BJ (cell line): ENCODE measurements around the gene HIVEP3. TPM values are rescaled to one million over a fixed set of nuclear protein-coding genes. Genes with fewer than 3 reads are reported as not detected.

Source experiments
- CTCF ChIA-PET: fragments of 350-600 bp; formaldehyde crosslinking; extraction: SDS; loops from one replicate; lab custom pipeline; 2021; ENCODE audit warnings: antibody characterized with exemption, inconsistent platforms; lab: Yijun Ruan, JAX
- POLR2A ChIA-PET: fragments of 300-600 bp; sonication (Branson Sonifier 250); formaldehyde crosslinking; extraction: SDS; loops from one replicate; lab custom pipeline; 2021; ENCODE audit warnings: antibody characterized with exemption; lab: Charles Lee
- DNase-seq: peaks from one replicate; pipeline ENCODE4 v3.0.0-alpha.2; 2011; ENCODE audit warnings: low read depth
- H3K27me3 ChIP-seq: 2 replicates; pipeline ENCODE4 v1.6.0; 2011; ENCODE audit warnings: low read length; ENCODE audit not compliant: control insufficient read depth, insufficient read depth
- H3K36me3 ChIP-seq: 2 replicates; pipeline ENCODE4 v1.5.1; 2011; ENCODE audit warnings: low read length; ENCODE audit not compliant: control insufficient read depth, insufficient read depth
- H3K4me3 ChIP-seq: 2 replicates; pipeline ENCODE4 v1.5.1; 2011; ENCODE audit warnings: low read depth, mild to moderate bottlenecking, control low read depth, low read length
- polyA plus RNA-seq: library from polyadenylated mRNA; depleted of rRNA; stranded (reverse); fragments of >200 nt; gene quantifications from 2 replicates; pipeline ENCODE4 v1.2.3, GENCODE V29; 2011
- TF ChIP-seq, protein P1 (sequence below): IDR thresholded peaks from 2 replicates; pipeline ENCODE4 v1.5.1; 2011; ENCODE audit warnings: low read depth, mild to moderate bottlenecking, control low read depth, inconsistent platforms, low read length, moderate library complexity; ENCODE audit not compliant: insufficient read depth

HIVEP3 gene
- polyA plus RNA-seq, 1 experiment, result 4.0 TPM

DNA sequence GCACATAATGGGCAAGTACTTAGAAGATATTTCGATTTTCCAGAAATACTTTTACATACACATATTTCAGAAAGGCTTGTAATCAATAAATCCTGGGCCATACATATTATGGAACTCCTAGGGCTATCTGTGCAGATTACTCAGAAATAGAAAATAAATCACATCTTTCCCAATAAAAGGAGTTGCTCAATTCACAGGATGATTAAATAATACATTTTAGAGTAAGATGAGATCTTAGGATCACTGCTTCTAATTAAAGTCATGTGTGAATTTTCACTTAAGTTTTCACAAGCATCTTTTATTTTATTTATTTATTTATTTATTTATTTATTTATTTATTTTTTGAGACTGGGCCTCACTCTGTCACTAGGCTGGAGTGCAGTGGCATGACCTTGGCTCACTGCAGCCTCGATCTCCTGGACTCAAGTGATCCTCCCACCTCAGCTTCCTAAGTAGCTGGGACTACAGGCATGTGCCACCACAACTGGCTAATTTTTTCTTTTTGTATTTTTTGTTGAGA lies 144.2 kb downstream of the HIVEP3 start:
- H3K27me3 ChIP-seq, result no peaks in the 10 kb centered on the region
- CTCF ChIA-PET, result interaction anchor here (0.9 to 1.6 kb wide), 2 partner anchors 10 to 196 kb away, joined by 3 read pairs; no protein-coding TSS in a partner anchor
- no peak overlapping the region for H3K4me3 ChIP-seq
- no peaks in the 10 kb centered on the region for H3K36me3 ChIP-seq
- TF ChIP-seq, protein P1, sequence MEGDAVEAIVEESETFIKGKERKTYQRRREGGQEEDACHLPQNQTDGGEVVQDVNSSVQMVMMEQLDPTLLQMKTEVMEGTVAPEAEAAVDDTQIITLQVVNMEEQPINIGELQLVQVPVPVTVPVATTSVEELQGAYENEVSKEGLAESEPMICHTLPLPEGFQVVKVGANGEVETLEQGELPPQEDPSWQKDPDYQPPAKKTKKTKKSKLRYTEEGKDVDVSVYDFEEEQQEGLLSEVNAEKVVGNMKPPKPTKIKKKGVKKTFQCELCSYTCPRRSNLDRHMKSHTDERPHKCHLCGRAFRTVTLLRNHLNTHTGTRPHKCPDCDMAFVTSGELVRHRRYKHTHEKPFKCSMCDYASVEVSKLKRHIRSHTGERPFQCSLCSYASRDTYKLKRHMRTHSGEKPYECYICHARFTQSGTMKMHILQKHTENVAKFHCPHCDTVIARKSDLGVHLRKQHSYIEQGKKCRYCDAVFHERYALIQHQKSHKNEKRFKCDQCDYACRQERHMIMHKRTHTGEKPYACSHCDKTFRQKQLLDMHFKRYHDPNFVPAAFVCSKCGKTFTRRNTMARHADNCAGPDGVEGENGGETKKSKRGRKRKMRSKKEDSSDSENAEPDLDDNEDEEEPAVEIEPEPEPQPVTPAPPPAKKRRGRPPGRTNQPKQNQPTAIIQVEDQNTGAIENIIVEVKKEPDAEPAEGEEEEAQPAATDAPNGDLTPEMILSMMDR, result no peak
- POLR2A ChIA-PET, result no interaction called here
- DNase-seq, result no peak

DNA sequence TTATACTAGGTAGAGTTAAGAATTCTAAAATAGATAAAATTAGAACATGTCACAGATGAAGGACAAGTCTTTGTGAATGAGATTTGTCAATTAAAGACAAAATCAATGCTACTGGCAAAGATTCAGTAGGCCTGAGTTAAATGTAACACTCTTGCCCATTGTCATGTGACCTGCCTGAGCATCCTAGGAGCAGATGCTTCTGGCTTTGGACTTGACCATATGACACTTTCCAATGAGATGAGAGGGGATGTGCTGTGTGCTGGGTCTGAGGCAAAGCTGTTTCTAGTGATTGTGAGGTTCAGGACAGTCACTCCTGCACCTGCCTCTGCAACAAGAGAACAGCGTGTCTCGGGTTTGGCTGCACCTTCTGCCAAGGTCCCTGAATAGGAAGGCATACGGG lies 144.9 kb downstream of the HIVEP3 start:
- ChIA-PET CTCF (interaction anchor here (0.9 to 1.6 kb wide), 2 partner anchors 10 to 195 kb away, joined by 3 read pairs; no protein-coding TSS in a partner anchor), POLR2A (no interaction called here)

DNA sequence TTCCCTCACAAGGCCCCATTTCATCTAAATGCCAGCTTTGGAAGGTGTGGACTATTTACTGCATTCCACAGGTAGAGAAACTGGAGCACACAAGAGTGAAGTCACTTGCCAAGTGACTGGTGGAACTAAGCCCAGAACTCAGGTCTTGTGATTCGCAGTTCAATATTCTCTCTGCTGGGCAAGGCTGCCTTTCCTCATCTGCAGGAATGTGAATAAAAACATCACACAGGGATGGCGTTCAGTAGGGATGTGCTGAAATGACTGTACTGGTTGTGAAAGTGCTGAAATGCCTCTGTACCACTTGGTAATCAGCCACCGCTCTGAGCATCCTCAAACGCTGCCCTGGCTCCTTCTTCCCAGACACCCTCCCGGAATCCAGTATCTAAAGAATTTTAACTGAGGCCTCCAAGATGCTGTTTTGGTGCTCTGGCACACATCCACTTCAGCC lies 145.6 kb downstream of the HIVEP3 start:
- TF ChIP-seq, protein P1, result no peak
- CTCF ChIA-PET, result interaction anchor here (1.6 kb wide), 1 partner anchor 194 kb away, joined by 3 read pairs; no protein-coding TSS in a partner anchor
- Histone ChIP-seq H3K36me3 (no peaks in the 10 kb centered on the region), H3K4me3 (no peak overlapping the region), H3K27me3 (no peaks in the 10 kb centered on the region)
- peak; percentile 69 for DNase-seq
- POLR2A ChIA-PET, result no interaction called here

More for the DNA sequence above, 144.9 kb downstream of the HIVEP3 start:
- Histone ChIP-seq H3K36me3 (no peaks in the 10 kb centered on the region), H3K27me3 (no peaks in the 10 kb centered on the region), H3K4me3 (no peak overlapping the region)
- TF ChIP-seq, protein P1, result no peak
- DNase-seq, result no peak

DNA sequence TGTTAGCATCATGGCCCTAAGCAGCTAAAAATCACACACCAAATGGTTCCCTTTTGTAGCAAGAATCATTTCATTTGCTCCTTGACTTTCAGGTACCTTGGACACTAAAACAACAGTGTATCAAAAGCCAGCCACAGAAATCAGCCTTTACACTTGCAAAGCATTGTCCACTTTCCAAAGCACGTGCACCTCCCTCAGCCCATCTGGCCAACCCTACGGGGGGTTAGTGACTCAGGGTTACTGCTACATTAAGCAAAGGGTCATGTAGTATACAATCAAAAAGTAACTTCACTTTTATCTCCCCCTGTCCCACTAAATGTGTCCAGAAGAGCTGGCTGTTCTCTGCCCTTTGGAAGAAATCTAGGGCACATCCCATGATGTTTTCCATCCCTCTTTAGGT lies 149.7 kb downstream of the HIVEP3 start:
- CTCF ChIA-PET, result interaction anchor here (1.5 to 1.8 kb wide), 2 partner anchors 9 to 195 kb away, joined by 5 read pairs; no protein-coding TSS in a partner anchor
- TF ChIP-seq, protein P1, result no peak
- POLR2A ChIA-PET, result no interaction called here

DNA sequence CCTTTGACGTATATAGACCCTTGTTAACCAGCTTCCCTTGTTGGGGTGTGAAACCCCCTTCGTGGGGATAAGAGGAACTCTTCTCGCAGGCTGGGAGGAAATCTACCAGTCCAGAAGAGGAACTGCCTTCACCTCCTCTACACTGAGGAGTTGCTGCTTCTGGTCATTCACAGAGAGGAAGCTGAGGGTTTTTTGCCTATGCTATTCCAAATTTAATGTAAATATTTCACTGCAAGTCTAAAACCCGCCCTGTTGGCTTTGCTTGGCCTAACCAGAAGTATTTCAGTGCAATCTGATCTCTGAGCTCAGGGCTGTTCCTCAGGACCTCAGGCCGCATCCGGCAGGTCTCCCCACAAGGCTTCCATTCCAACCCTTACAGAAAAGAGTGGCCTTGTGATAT lies 150.1 kb downstream of the HIVEP3 start:
- TF ChIP-seq, protein P1, result no peak
- Histone ChIP-seq H3K36me3 (no peaks in the 10 kb centered on the region), H3K4me3 (no peak overlapping the region), H3K27me3 (no peaks in the 10 kb centered on the region; the same call in 1 of the 2 replicates)
- no peak for DNase-seq
- CTCF ChIA-PET, result interaction anchor here (1.5 to 1.8 kb wide), 2 partner anchors 9 to 195 kb away, joined by 5 read pairs; no protein-coding TSS in a partner anchor
- POLR2A ChIA-PET, result no interaction called here

More for the DNA sequence above, 149.7 kb downstream of the HIVEP3 start:
- no peaks in the 10 kb centered on the region; the same call in 1 of the 2 replicates for H3K27me3 ChIP-seq
- H3K4me3 ChIP-seq, result no peak overlapping the region
- DNase-seq, result no peak
- no peaks in the 10 kb centered on the region for H3K36me3 ChIP-seq
